GM04503 (cell line): ENCODE results near the gene TSEN2.
"Not testable (repeated sequence)": the region's sequence is repeated elsewhere in the genome, so short reads cannot be mapped to it uniquely, and the experiment has no call there.

Experiments used
- DNase-seq: peaks from one replicate; pipeline ENCODE4 v3.0.0-alpha.2; 2012; ENCODE audit warnings: low read depth

Gene TSEN2

GRCh38 chr3:12506201-12506709 lies 22.0 kb downstream of the TSEN2 start:
- no peak for DNase-seq

- DNase-seq = peak; percentile 18
Observed at GRCh38 chr3:12507591-12508281, 23.5 kb downstream of the TSEN2 start.

DNA sequence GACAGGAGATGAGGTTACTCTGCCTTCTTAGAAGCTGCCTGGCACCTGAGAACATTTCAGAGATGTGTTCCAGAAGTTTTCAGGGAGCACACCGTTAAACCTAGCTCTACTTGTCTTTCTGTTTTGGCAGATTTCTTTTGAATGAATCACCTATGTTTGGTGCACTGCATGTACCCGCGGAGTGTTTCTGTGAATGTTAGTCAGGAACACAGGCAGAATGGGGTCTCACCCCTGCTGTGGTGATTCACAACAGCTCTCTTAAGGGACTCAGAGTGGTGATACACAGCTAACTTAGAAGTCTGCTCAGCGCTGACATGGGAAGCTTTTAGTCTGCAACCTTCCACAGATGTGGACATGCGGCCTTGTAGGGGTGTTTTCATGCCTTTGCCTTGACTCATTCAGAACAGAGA lies 24.0 kb downstream of the TSEN2 start:
- DNase-seq = peak; percentile 96

GRCh38 chr3:12509466-12509865 lies 25.2 kb downstream of the TSEN2 start:
- no peak for DNase-seq

GRCh38 chr3:12512534-12513118 lies 28.3 kb downstream of the TSEN2 start:
- no peak for DNase-seq

GRCh38 chr3:12513694-12514446 lies 29.6 kb downstream of the TSEN2 start:
- DNase-seq = no peak

DNA sequence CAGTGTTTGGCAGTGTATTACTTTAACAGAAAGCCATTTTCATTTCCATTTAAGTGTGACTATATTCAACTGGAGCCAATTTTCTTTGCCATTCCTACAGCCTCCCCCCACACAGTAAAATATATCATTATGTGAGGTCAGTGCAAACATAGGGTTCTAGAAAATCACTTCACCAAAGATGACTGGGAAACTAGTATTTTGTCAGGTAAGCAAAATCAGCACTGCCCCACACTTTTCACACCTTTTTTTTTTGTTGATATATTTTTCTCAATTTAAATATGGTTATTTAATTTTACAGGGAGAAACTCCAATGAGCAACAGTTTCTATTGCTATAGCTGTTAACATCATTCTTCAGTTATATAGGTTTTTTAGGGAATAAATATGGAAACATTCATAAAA lies 31.4 kb downstream of the TSEN2 start:
- DNase-seq = no peak

- DNase-seq = no peak
Observed at GRCh38 chr3:12516873-12517272, 32.6 kb downstream of the TSEN2 start.

- no peak for DNase-seq
Observed at GRCh38 chr3:12518261-12519028, 34.2 kb downstream of the TSEN2 start.

GRCh38 chr3:12521010-12521409 lies 36.7 kb downstream of the TSEN2 start:
- no peak for DNase-seq

DNA sequence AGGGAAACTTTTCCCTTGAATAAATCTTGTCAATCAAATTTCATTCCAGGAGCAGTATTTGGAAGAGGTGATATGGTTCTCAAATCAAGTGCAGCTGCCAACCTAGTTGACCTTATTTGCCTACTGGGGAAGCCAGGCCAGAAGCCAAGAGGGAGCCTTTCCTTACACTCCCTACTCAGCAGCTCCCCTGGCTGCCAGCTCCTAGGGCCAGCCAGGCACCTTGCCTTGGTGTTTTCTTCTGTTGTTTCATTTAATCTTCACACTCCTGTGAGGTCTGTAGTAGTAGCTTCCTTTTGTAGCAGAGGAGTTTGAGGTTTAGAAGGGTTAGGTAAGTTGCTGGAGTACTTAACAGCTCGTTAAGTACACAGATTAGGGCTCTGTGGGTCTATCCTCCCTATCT lies 38.4 kb downstream of the TSEN2 start:
- no peak for DNase-seq

DNA sequence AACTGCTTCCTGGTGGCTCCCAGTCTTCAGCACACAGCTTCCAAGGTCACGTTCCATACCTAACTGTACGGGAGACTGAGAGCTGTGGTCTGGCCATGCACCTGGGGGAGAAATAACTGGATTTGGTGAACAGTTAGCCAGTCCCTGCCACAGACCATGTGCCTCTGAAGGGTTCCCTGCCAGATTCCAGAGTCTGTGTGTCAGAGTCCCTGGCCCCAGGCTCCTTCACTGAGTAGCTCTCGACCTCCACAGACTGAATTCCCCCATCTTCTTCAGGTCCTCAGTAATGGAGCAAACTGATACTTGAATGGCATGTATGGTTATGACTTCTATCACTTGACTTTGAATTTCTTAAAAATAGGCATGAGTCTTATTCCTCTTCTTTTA lies 43.5 kb downstream of the TSEN2 start:
- DNase-seq = no peak

GRCh38 chr3:12532182-12532581 lies 47.9 kb downstream of the TSEN2 start:
- no peak for DNase-seq

GRCh38 chr3:12536423-12536822 lies 52.1 kb downstream of the TSEN2 start:
- no peak for DNase-seq

GRCh38 chr3:12541625-12542024 lies 57.3 kb downstream of the TSEN2 start:
- DNase-seq = no peak

GRCh38 chr3:12543497-12543896 lies 59.2 kb downstream of the TSEN2 start:
- DNase-seq = not testable (repeated sequence)

- no peak for DNase-seq
Observed at GRCh38 chr3:12544652-12545472, 60.6 kb downstream of the TSEN2 start.

DNA sequence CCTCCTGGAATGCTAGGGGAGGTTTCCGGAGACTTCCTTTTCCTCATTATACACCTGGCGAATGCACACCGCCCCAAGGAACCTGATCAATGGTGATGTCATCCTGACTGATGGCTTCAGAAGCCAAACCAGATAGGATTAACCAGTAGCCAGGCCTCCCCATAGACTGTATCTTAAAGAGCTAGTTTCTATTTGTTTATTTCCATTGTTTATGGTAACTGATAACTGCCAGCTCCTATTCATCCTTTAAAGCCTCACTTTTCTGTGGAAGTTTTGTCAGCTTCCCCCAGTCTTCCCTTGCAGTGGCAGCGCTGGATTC lies 61.2 kb downstream of the TSEN2 start, which contains the start of gene MKRN2OS:
Gene MKRN2OS (minus strand): TSS at position 27 of the 319 bp plus-strand sequence. CDS start 35 bp downstream, outside the sequence.
- no peak for DNase-seq

GRCh38 chr3:12549971-12550760 lies 65.9 kb downstream of the TSEN2 start:
- DNase-seq = no peak

- no peak for DNase-seq
Observed at GRCh38 chr3:12553921-12554391, 69.7 kb downstream of the TSEN2 start.

- no peak for DNase-seq
Observed at GRCh38 chr3:12556314-12556689, 72.0 kb downstream of the TSEN2 start.
